Pons (tissue), 1 donor: Measurements from ENCODE around the gene GUCY2F.

Experiments
- DNase-seq: peaks from one replicate; pipeline ENCODE4 v3.0.0-alpha.2; 2016; ENCODE audit warnings: low spot score

GUCY2F gene

DNA sequence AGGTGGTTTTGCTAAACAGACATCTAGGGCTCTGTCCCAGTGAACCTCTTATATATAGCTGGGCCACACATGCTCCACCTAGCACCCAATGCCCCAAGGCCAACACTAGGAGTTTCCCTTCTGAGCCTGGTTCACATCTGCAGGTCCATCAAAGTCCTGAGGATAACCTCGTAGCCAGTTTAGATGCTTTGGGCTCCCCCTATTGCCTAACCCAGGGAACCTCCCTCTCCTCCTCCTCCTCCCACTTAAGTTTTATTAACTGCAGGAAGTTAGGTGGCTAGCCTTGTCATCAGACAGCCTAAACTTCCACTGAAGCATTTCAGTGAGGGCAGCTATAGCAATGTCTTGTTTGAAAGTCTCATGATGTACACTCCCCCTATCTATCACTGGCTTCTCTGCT lies 88.0 kb downstream of the GUCY2F start:
- no peak for DNase-seq

DNA sequence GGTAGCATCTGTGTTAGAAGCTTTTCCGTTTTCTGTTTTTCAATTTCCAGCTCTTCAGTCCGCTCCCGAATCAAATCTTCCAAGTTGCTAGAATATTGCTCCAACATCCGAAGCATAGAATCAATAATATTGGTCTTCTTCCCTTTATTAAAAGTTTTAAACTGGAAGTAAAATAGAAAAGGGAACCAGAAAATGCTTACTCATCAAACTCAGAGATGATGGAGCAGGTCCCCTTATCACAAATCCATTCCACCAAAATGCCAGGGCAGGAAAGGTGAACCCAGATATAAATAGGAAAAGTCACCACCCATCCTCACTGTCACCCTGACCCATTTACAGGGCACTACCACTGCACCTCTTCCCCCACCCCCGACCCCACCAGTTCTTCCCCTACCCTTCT lies 89.0 kb downstream of the GUCY2F start:
- DNase-seq = no peak

DNA sequence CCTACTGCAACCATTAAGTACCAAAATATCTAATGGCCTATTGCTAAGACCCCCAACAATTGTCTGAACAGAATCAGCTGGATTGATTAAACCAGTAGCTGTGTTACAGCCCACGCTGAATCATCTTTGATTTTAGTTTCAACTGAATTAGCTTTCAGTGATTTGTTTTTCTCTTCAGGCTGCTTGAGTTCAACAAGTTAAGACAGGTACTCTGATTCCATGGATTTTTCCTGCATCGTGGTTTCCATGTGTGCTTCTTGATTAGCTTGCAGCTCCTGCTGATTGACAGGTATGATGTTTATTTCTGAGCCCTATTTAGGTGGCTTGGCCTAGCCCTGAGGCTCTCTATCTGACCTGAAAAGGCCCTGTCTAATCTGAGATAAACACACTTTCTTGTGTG lies 91.3 kb downstream of the GUCY2F start:
- no peak for DNase-seq

DNA sequence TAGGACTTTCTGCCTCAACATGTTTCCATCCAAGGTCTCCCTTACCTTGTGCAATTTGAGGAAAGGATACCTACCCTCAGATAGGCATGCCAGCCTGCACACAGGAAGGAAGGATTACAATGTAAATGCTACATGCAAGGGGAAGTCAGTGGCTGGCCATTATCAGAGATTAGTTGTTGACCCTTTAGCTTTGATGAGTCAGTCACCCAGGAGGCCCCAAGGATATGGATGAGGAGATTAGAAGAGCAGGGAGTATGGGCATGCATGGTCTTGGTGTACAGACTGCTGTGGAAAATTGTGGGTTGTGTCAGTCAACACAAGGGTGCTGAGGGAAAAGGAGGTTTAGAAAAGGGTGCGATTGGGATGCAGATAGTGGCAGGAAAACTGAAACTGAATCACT lies 92.0 kb downstream of the GUCY2F start:
- no peak for DNase-seq

DNA sequence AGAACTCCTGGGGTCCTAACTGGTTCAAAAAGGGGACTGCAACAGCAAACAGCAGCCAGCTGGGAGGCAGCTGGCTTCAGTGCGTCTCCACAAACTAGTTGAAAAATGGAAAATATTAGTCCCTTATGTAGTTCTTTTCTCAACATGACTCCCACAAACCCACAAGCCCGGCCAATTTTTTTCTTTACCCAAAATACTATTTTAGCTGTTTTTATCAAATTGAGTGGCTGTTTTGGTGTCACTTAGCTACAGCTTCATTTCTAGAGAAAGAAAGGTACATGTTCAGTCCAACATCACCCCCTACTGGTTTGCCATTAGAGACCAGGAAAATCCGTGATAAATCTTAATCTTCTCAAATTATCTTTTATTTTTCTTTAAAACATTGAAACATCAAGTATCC lies 97.2 kb downstream of the GUCY2F start:
- DNase-seq = peak; percentile 21

DNA sequence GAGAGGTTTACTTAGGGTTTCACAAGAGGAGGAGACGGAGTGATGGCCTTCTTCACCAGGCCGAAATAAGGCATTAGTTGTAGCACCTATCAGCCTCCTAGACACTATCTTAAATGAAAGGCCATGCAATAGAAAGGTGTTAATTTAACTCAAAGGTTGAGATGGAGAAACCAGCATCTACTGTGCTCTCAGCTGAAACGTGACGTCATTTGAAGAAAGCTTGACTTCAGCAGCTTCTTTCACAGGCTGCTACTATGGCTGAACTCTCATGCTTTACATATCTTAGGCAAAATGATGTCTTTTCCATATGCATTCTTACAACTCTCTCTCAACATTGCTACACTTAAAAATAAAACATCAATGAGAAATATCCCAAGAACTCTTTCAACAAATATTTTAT lies 99.6 kb downstream of the GUCY2F start:
- DNase-seq = no peak

DNA sequence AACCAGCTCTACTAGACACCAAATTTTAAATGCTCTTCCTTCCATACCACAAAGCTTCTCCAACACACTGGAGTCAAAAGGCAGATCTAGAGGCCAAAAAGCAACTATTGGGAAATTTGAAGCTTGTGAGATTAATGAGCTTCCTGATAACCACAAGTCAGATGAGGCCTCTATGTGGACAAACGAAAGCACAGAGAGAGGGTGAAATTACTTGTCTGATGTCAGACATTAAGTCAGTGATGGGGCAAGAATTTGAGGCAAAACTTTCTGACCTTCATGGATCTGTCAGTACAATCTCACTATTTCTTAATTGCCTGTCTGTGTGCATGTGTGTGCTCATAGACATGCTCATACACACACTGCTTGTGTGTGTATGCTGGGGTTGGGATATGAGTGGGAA lies 103.6 kb downstream of the GUCY2F start:
- DNase-seq = no peak

DNA sequence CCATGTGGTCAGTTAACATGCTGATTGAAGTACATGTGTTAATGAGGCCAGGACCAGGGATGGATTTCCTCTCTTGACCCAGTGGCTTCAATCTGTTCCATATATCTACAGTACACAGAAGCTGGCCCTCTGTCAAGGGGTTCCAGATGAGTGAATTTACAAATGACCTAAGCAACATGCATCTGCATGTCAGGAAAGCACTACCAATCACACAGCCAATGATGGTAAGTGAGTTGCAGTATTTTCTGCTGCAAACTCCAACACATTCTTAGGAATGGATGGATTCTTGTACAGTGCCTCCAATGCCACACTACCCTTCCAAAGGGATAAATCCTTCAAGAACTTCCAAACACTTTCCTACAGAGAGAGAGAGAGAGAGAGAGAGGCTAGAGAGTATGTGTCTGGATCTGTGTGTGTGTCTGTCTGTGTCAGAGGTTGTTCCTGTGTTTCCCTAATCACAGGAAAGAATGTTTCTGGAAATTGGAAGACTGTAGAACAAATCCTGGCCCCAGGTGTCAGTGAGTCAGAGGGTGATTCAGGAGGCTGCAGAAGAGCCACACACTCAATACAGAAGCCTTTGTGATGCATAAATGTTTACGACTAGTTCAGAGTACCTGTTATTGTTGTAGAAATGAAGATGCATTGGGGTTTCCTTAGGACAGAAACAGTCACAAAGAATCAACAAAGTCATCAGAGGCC lies 107.5 kb downstream of the GUCY2F start:
- DNase-seq = no peak

DNA sequence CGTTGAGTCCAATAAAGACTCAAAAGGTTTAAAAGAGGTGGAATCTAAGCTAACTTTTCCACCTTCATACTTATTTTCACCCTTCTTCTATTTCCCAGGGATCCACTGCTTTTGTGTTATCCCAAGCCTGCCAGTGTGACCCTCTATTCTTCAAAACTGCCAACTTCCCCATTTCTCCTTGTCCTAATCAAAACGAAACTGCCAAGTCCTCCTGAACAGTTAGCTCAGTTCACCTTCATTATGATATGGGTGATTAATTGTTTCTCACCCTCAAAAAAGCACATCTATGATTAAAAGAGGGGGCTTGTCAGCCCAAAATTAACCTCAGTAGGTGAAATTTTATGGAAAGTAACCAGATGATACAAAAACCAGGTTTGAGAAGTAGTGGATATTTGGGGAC lies 108.4 kb downstream of the GUCY2F start:
- peak; percentile 1 for DNase-seq

DNA sequence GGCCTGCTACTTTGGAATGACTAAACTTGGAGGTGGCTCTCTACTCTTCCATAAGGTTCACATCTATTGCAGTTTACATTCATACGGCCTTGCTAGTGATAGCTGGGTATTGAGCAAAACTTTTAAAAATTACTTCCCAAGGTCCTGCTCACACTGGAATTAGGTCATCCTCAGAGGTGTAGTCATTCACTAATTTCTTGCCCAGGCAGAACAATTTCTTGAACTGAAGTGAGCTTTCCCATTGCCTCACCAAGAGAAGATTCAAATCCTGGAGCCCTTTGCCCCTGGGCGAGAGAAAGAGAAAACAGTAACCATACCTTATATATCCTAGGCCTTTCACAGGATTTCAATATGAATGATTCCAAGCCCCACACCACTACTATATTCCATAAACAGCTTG lies 109.2 kb downstream of the GUCY2F start:
- DNase-seq = no peak

DNA sequence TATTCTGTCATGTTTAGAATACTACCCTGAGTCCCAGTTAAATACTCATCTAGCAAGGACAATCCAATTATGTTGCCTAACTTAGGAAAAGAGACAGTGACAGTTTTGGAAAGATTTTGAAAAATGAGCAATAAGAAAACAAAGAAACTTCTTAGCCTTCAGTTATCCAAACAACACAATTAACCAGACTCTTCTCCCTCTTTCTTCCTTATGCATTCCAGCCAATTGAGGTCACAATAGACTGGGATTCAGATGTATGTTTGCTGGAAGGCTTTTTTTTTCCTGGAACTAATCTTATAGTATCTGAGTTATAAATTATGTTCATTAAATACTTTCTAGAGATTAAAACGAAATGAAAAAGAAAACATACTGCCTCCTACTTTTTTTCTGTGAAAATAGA lies 109.6 kb downstream of the GUCY2F start:
- no peak for DNase-seq

DNA sequence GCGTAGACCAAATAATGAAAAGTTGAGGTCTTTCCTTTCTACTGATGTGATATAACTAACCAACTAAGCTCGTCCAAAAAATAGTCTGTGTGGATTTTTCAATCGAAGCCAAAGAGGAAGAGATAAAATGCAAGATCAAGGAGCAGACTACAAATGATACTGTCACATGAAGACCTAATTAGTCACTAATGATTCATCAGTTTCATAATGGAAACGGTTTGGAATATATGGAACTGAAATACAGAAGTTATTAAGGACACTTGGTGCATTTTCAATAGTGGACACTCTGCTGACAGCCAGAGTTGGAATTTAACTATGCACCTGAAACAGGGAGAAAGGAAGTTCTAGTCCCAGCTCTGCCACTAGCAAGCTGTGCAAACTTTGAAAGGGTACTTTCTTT lies 119.8 kb downstream of the GUCY2F start:
- no peak for DNase-seq

DNA sequence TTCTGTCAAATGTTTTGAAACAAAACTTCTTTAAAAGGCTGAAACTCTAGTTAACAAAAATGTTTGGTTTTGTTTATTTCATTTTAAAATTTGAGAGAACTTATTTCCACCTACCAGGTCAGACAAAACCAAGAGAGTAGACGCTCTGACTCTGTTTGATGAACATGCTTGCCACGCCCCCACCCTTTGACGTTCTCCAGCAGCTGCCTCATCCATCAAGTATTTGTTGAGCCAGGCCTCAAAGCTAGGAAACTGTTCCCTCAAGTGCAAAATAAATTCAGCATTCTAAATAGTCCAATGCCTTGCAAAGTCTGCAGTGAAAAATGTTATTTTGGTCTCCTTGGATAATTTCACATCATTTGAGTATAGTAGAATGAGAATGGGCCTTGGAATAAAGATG lies 121.6 kb downstream of the GUCY2F start:
- DNase-seq = no peak

DNA sequence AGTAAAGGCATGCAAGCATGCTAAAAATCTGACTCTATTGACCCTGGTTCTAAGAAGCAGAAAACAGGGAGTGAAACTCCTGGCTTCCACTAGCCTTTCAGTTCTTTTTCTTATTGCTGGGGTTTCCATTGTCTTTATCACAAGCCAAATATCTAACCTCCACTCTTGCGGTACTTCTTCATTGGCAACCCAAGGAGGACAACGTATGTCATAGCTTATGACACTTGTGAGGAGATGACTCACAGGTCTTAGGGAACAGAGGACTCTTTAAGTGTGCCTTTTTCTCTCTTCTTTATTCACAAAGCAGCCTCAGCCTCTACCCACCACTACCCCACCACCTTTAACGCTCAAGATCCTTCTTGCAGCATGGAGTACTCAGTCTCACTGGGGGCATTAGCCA lies 124.2 kb downstream of the GUCY2F start:
- no peak for DNase-seq

DNA sequence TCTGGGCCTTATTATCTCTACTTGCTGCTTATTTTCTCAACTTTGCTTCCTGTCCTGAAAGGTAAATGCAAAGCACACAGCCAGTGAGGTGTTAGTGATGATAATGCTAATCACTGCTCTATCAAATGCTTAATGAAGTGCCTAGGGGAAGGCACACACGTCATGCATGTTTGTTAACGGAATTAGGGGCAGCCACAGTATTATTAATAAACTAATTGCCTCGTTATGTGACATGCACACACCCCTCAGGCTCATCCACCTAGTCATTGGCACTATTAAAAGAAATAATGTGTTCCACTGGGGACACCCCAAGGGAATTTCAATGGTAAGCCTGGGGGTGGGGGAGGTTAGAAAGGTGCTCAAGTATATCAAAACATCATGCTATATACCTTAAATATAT lies 125.2 kb downstream of the GUCY2F start:
- DNase-seq = no peak

DNA sequence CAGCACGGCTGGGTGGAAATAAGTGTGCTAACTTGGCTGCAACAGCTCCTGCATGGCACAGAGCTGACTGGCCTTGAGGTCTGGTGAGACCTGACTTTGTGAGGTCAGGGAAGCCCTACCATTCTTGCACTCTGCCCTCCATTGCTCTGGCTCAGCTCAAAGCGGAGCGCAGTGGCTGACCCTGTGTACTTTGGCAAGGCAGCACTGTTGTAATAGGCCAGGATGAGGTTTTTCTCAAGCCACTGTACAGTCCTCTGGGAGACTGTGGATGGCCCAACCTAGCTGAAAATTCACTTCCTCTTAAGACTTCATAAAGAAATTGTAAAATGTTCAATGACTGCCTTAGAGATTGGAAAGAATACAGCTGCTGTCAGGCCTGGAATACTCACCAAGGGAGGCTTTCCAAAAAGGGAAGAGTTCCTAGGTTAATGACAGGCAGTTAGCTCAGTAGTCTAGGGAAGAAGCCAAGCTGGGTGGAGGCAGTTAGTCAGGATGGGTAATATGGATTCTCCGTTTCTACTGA lies 129.8 kb downstream of the GUCY2F start:
- no peak for DNase-seq

DNA sequence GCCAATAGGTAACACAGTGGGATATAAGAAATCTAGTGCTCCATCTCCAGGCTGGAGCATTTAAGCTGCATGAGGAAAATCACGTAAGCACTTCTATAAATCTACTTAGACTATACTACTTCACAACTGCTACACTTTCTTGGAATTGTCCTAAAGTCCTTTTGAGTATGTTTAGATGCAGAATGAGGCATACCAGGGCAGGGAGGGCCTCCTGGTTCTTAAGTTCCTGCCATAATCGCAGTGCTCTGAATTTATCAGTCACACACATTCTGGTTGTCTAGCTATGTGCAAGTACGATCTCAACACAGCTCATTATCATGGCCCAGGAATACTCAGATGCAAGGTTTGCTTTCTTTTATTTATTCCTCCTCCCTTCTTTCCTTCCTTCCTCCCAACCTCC lies 130.3 kb downstream of the GUCY2F start:
- DNase-seq = no peak

DNA sequence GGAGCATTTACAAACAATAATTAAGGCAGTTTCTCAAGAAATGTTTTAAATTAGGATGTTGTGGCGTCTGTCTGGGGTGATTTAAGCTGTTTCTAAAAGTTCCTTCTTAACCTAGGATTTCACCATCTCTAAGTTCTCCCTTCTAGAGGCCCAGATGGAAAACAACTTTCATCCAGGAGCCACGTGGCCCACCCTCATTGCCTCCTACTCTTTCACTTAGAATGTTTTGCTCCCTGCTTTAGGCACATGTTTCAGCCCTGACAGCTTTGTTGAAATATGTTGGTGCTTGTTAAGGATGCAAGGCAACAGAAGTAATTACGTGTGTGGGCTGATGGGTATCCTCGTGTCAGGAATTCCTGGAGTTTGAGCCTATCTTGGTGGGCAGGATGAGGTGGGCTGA lies 131.3 kb downstream of the GUCY2F start:
- DNase-seq = no peak

DNA sequence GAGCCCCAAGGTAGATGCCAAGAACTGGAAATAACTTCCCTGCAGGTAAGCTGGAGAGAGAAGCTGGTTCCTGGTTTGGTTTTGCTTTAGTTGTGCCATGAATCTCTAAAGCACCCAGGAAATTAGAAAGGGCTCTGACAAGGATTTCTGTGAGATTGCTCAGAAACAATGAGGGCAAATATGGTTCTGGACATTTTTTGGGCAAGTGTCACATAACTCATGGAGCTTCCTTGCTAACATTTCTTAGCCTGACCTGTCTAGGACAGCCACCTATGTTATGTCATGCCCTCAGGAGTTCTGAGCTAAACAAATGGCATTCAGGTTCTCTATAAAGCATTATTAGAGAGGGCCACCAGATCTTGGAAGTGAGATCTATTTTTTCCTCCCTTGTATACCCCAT lies 131.8 kb downstream of the GUCY2F start:
- DNase-seq = no peak

DNA sequence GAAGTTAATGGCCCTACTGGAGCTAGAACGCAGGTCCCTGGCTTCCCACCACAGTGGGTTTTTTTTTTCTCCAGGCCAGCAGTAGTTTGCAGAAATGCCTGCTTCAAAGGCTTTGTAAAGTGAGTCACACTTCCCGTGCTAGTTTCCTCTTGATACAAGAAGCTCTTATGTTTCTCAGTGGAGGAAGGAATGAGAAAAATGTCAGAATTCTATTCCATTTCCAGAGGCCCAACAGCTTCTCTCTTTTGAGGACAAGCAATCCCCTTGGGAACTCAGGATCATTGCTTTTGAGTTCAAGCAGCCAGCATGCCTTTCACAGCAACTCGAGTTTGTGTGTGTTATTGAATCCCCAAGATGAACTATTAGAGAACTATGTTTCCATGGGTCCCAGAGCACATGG lies 134.3 kb downstream of the GUCY2F start:
- no peak for DNase-seq

DNA sequence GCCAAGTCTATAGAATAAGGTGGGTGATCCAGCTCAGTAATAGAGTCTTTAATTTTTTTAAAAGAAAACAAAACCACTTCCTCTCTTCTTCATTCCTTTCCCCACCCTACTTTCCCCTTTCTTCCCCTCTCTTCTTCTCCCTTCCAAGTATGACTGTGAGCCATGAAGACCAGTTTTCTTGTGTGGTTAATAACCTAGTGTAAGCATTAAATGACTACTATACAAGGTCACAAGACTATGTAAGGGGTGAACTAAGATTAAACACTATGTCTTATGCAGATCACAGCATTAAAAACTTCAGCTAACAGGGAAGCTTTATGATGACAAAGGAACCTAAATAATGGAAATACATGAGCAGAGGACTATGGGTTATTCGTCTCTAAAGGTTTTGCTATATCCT lies 135.4 kb downstream of the GUCY2F start:
- no peak for DNase-seq

DNA sequence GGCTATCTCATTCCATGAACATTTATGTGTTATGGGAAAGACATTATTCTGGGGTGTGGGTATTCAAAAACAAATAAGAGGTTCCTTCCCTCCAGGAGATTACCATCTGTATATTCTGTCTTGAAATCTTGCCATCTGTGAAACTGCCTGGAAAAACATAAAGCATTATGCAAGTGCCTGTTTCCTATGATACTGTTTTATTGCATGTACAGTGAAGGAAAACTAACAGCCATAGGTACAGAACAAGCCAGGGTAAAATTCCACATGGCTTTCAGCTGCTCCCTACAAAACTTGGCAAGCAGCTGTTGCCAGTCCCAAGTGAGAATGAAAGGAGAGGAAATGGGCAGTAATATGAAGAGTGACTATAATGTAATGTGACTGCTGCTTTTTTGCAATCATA lies 136.0 kb downstream of the GUCY2F start:
- no peak for DNase-seq

DNA sequence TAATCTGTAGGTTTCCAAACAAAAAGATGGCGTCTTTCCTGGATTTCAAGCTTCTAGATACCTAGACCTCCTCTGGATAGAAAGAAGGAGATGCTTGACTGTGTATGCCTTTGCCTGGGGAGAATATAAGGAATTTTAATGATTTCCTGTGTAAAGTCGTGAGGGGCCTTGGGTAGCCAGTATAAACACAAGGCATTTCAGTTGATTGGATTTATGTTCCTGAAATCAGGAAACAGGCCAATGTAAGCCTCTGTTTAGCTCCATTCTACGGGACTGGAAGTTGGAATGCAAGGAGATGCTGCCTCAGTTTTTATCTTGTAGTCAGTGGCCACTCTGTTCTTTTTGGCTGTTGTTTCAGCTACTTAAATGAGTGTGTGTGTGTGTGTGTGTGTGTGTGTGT lies 137.2 kb downstream of the GUCY2F start:
- DNase-seq = no peak

DNA sequence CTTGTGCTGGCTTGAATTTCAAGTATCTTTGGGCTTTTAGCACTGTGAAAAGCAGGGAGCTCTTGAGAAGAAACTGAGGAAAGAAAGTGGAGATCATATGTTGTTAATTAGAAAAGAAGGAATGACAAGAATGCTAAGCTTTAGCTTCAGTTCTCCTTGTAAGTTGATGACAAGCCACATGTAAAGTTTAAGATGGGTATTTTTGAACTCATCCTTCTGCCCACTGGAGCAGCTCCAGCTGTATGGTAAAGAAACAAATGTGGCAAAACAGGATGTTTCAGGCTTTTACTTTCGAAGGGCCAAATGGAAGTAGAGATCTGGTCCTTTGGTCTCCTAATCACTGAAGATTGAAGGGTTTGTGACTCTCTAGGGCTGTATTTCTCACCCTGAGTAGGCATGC lies 137.8 kb downstream of the GUCY2F start:
- DNase-seq = no peak

DNA sequence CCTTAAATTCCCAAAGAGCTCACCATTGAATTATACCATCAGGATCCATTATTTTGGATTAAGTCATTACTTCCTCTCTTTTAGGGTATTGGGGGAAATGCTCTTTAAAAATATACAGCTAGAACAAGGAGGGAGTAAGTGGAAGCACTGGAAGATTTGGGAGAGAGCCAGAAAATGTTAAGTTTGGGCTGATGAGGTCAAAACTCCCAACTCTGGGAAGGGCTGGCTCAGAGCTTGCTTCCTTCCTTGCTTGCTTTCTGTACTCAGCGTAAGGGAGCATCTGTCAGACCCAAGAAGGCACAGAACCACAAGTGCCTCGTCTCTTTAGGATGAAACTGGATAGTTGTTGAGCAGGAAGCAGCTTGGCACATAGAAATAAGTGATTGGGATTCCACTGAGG lies 138.2 kb downstream of the GUCY2F start:
- DNase-seq = no peak
